HepG2 (cell line): ENCODE measurements around the gene ZNF575. TPM values are rescaled to one million over a fixed set of nuclear protein-coding genes. Genes with fewer than 3 reads are reported as not detected.

Experiments
- ATAC-seq: fragments of 200-7000 bp; cut with Tn5 transposase; 3 replicates; pipeline ENCODE4 v1.9.1; 2020; ENCODE audit warnings: mild to moderate bottlenecking, moderate library complexity
- BruUV-seq: library from RNA; stranded (reverse); fragments of 400-500 nt; replicated peaks from 2 replicates; lab custom pipeline; 2021; lab: Mats Ljungman, UMichigan
- CTCF ChIA-PET: fragments of 300-600 bp; formaldehyde crosslinking; extraction: SDS; loops from one replicate; lab custom pipeline; 2021; ENCODE audit warnings: low total read pairs, inconsistent platforms, low intra/inter-chr PET ratio; lab: Yijun Ruan, JAX
- POLR2A ChIA-PET: fragments of 350-600 bp; sonication (Branson Sonifier 250); formaldehyde crosslinking; loops from one replicate; lab custom pipeline; 2020; ENCODE audit warnings: antibody characterized with exemption, inconsistent platforms; lab: Yijun Ruan, JAX
- DNase-seq: peaks from one replicate; pipeline ENCODE4 v3.0.0-alpha.2; 2015; ENCODE audit warnings: low spot score
- FAIRE-seq: peaks from 3 replicates; lab custom pipeline; 2011; peaks lifted over from hg19 to GRCh38; lab: Jason Lieb, UNC
- H2AFZ ChIP-seq: one replicate; pipeline ENCODE4 v1.6.1; 2011; ENCODE audit warnings: low read length, inconsistent platforms
- H3K27ac ChIP-seq: fragments of 300-600 bp; 3 replicates; pipeline ENCODE4 v1.8.0; 2011; ENCODE audit warnings: mixed run types, mild to moderate bottlenecking, mixed read lengths, low read length, inconsistent platforms; ENCODE audit not compliant: insufficient read depth; ENCODE audit errors: extremely low read length
- H3K27me3 ChIP-seq, 2 experiments: fragments of 200-600 bp in 1 of 2; 2 replicates in 1 of 2; 3 replicates in 1 of 2; pipeline versions ENCODE4 v1.6.0 to v1.8.0; 2011; ENCODE audit warnings: low read length in 2 of 2, mild to moderate bottlenecking in 2 of 2, moderate library complexity in 2 of 2, inconsistent platforms in 1 of 2; ENCODE audit not compliant: insufficient read depth in 2 of 2, control insufficient read depth in 1 of 2
- H3K36me3 ChIP-seq, 2 experiments: fragments of 200-600 bp in 1 of 2; replicated peaks in 1 of 2; 2 replicates in 1 of 2; 3 replicates in 1 of 2; pipeline versions ENCODE4 v1.5.1 to v1.8.0; 2011; ENCODE audit warnings: low read length in 2 of 2, inconsistent platforms in 1 of 2; ENCODE audit not compliant: insufficient read depth in 2 of 2, control insufficient read depth in 1 of 2
- H3K4me1 ChIP-seq: 2 replicates; pipeline ENCODE4 v1.5.1; 2012; ENCODE audit warnings: low read length, inconsistent platforms; ENCODE audit not compliant: insufficient read depth
- H3K4me2 ChIP-seq: 2 replicates; pipeline ENCODE4 v1.6.0; 2011; ENCODE audit warnings: low read depth, low read length, inconsistent platforms
- H3K4me3 ChIP-seq, 3 experiments: fragments of 200-600 bp in 1 of 3; sonication (generic), shearing (Covaris generic) in 1 of 3; replicated peaks in 1 of 3; 2 replicates each; pipeline ENCODE4 v1.5.1; 2011 to 2016; ENCODE audit warnings: low read length in 3 of 3, inconsistent platforms in 2 of 3, low read depth in 2 of 3, mild to moderate bottlenecking in 2 of 3, control low read depth in 1 of 3, mixed read lengths in 1 of 3; ENCODE audit not compliant: insufficient read depth in 1 of 3
- H3K79me2 ChIP-seq: one replicate; pipeline ENCODE4 v1.6.1; 2011; ENCODE audit warnings: low read length, inconsistent platforms; ENCODE audit not compliant: insufficient read depth
- H3K9ac ChIP-seq: 2 replicates; pipeline ENCODE4 v1.6.0; 2011; ENCODE audit warnings: mild to moderate bottlenecking, low read depth, low read length, inconsistent platforms; ENCODE audit not compliant: insufficient read depth
- H3K9me3 ChIP-seq: 2 replicates; pipeline ENCODE4 v1.5.1; 2012; ENCODE audit warnings: mild to moderate bottlenecking, low read length
- H4K20me1 ChIP-seq: 2 replicates; pipeline ENCODE4 v1.6.0; 2011; ENCODE audit warnings: inconsistent platforms, mild to moderate bottlenecking, low read length, moderate library complexity; ENCODE audit not compliant: insufficient read depth
- BRD4 ChIP-seq: sonication (generic); formaldehyde crosslinking; IDR thresholded peaks from 2 replicates; pipeline ENCODE4 v1.4.0; 2020; ENCODE audit warnings: missing genetic modification reagents
- DMAP1 ChIP-seq: IDR thresholded peaks from 2 replicates; pipeline ENCODE4 v1.6.1; 2016
- ESRRA ChIP-seq: sonication (generic); formaldehyde crosslinking; IDR thresholded peaks from 2 replicates; pipeline ENCODE4 v1.5.1; 2020; ENCODE audit warnings: mild to moderate bottlenecking, low read depth, missing genetic modification reagents
- MIXL1 ChIP-seq: IDR thresholded peaks from 2 replicates; pipeline ENCODE4 v1.6.1; 2016
- NFIB ChIP-seq: sonication (generic); formaldehyde crosslinking; IDR thresholded peaks from 2 replicates; pipeline ENCODE4 v1.9.0; 2021; ENCODE audit warnings: missing genetic modification reagents, mild to moderate bottlenecking, borderline replicate concordance
- NFYC ChIP-seq: IDR thresholded peaks from 2 replicates; pipeline ENCODE4 v1.6.1; 2016; ENCODE audit warnings: missing genetic modification reagents, missing compliant biosample characterization
- PRPF4 ChIP-seq: fragments of 200-400 bp; formaldehyde crosslinking; IDR thresholded peaks from 2 replicates; pipeline ENCODE4 v1.6.1; 2016; ENCODE audit warnings: low read length, low read depth; ENCODE audit not compliant: poor library complexity, severe bottlenecking
- ZNF282 ChIP-seq: fragments of 450-650 bp; IDR thresholded peaks from 2 replicates; pipeline ENCODE4 v1.6.1; 2018; ENCODE audit not compliant: partially characterized antibody
- ZNF687 ChIP-seq: sonication (generic); formaldehyde crosslinking; IDR thresholded peaks from 2 replicates; pipeline ENCODE4 v1.5.1; 2020; ENCODE audit warnings: mild to moderate bottlenecking, missing genetic modification reagents, moderate library complexity
- ZNF747 ChIP-seq: sonication (generic); formaldehyde crosslinking; IDR thresholded peaks from 2 replicates; pipeline ENCODE4 v1.8.1; 2023; ENCODE audit warnings: missing genetic modification reagents, mild to moderate bottlenecking, borderline replicate concordance
- WGBS: methylation state at CpG from one replicate; pipeline ENCODE4 v1.1.6; 2017; ENCODE audit warnings: low lambda C conversion rate; 5-methylcytosine and 5-hydroxymethylcytosine counted together
- in situ Hi-C: cut with HindIII; loops from 2 replicates; pipeline ENCODE4 v1.10.0; 2017; ENCODE audit warnings: low pct_unique_long_range_greater_than_20kb; ENCODE audit not compliant: extremely low pct_ligation_motif_present
- intact Hi-C: fragments of 100-400 bp; cut with micrococcal nuclease; formaldehyde crosslinking; loops from one replicate; pipeline ENCODE4 v1.10.0; 2022; ENCODE audit not compliant: unreplicated experiment
- polyA plus RNA-seq, 8 experiments: library from polyadenylated mRNA; depleted of rRNA in 3 of 8; stranded (reverse) in 7 of 8; unstranded in 1 of 8; fragments of >200 nt; fragmentation: Illumina TruSeq in 4 of 8; extraction: Trizol in 4 of 8; gene quantifications; 2 replicates each; pipeline versions ENCODE4 v1.2.1 to v1.2.3, GENCODE V29; 2011 to 2016; ENCODE audit warnings: low read depth in 4 of 8, missing spikeins in 1 of 8, mixed read lengths in 1 of 8; ENCODE audit not compliant: insufficient read depth in 1 of 8
- total RNA-seq, 5 experiments: library from RNA; depleted of rRNA; stranded (reverse); fragments of >200 nt; fragmentation: Illumina TruSeq; extraction: Trizol; gene quantifications; 2 replicates each; pipeline ENCODE4 v1.2.3, GENCODE V29; 2016; ENCODE audit warnings: low read depth in 1 of 5
- TF ChIP-seq, protein P1 (sequence below): sonication (generic); formaldehyde crosslinking; IDR thresholded peaks from 2 replicates; pipeline ENCODE4 v1.4.0; 2020; ENCODE audit warnings: missing genetic modification reagents
- TF ChIP-seq, protein P2 (sequence below): sonication (generic); formaldehyde crosslinking; IDR thresholded peaks from 2 replicates; pipeline ENCODE4 v1.9.0; 2021; ENCODE audit warnings: missing genetic modification reagents, borderline replicate concordance

Gene ZNF575
- total and polyA plus RNA-seq, 2 of the 13 experiments (the other 11 are each of a cell fraction or from before 2014, with no cell fraction given), result 0.17 to 0.27 TPM

DNA sequence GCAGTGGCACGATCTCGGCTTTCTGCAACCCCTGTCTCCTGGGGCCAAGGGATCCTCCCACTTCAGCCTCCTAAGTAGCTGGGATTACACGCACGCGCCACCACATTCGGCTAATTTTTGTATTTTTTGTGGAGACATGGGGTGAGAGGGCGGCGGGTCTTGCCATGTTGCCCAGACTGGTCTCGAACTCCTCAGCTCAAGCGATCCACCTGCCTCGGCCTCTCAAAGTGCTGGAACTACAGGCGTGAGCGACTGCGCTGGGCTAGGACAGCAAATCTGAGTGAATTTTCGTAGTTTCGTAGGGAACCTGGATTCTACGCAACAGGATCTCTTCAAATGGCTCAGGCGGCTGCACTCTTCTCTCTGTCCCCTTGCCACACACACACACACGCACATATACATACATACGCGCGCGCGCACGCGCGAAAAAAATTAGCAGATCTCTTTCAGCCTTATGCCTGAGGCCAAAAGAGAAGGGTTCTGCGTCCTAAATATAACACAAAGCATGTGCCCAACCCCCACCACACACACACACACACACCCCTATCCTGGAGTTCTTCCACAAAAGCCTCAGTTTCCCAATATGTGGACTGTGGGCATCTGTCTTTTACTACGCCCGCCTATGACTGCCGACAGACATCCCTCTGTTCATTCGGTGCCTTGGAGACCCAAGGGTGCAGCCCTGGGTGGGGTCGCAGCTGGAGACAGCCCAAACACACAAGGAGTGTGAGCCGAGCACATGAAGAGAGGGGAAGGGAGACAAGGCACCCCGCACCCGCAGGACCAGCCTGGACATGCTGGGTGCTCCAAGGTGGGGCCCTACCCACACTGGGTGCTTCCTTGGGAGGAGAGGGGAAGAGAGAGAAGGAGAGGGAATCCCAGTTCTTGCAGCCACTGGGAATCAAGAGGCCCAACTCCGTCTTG is 43.2 kb downstream of the ZNF575 start:
- Histone ChIP-seq H3K4me1 (peaks cover 19% of the 10 kb centered on the region; the same call in 1 of the 2 replicates), H3K36me3 (0 out of 5 replicates have a peak, but pooled peaks cover 0 to 1% of the 10 kb centered on the region in 2 experiments), H4K20me1 (no peaks in the 10 kb centered on the region), H3K9ac (peak overlapping the region; percentile 47; the same call in 1 of the 2 replicates), H2AFZ (no peak overlapping the region), H3K79me2 (peaks cover 8% of the 10 kb centered on the region), H3K27me3 (no peaks in the 10 kb centered on the region; a peak in 1 of 5 replicates), H3K27ac (peak overlapping the region; percentile 53), H3K4me2 (peak overlapping the region; percentile 70), H3K4me3 (peak overlapping the region in 2 of 3 experiments; percentile 35 to 87; a peak in 1 of 6 replicates), H3K9me3 (no peaks in the 10 kb centered on the region)
- 93% methylated on average over 36 of the region's 37 CpGs for WGBS
- POLR2A ChIA-PET, result interaction anchor here (1.8 kb wide), 1 partner anchor 21 kb away, joined by 3 read pairs; no protein-coding TSS in a partner anchor
- FAIRE-seq (no peak), ATAC-seq (no peak), DNase-seq (no peak)
- in situ Hi-C loops, result no loop called here
- intact Hi-C loops, result loop anchor here (1.0 kb wide), 1 partner anchor 20 kb away; the partner anchor contains the start of genes IRGQ and ZNF576
- BruUV-seq, result no TSS peak
- CTCF ChIA-PET, result no interaction called here
- TF ChIP-seq ESRRA (no peak), NFYC (CRISPR knock-in tag) (no peak), ZNF282 (no peak), MIXL1 (CRISPR knock-in tag) (no peak), NFIB (CRISPR knock-in tag) (no peak), ZNF687 (CRISPR knock-in tag) (no peak), PRPF4 (peak; percentile 53), BRD4 (CRISPR knock-in tag) (no peak), ZNF747 (CRISPR knock-in tag) (no peak), DMAP1 (0 out of 2 replicates have a peak, but pooled peaks have one; percentile 1)
- TF ChIP-seq, protein P1, sequence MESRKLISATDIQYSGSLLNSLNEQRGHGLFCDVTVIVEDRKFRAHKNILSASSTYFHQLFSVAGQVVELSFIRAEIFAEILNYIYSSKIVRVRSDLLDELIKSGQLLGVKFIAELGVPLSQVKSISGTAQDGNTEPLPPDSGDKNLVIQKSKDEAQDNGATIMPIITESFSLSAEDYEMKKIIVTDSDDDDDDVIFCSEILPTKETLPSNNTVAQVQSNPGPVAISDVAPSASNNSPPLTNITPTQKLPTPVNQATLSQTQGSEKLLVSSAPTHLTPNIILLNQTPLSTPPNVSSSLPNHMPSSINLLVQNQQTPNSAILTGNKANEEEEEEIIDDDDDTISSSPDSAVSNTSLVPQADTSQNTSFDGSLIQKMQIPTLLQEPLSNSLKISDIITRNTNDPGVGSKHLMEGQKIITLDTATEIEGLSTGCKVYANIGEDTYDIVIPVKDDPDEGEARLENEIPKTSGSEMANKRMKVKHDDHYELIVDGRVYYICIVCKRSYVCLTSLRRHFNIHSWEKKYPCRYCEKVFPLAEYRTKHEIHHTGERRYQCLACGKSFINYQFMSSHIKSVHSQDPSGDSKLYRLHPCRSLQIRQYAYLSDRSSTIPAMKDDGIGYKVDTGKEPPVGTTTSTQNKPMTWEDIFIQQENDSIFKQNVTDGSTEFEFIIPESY, result 0 out of 2 replicates have a peak, but pooled peaks have one; percentile 39
- TF ChIP-seq, protein P2, sequence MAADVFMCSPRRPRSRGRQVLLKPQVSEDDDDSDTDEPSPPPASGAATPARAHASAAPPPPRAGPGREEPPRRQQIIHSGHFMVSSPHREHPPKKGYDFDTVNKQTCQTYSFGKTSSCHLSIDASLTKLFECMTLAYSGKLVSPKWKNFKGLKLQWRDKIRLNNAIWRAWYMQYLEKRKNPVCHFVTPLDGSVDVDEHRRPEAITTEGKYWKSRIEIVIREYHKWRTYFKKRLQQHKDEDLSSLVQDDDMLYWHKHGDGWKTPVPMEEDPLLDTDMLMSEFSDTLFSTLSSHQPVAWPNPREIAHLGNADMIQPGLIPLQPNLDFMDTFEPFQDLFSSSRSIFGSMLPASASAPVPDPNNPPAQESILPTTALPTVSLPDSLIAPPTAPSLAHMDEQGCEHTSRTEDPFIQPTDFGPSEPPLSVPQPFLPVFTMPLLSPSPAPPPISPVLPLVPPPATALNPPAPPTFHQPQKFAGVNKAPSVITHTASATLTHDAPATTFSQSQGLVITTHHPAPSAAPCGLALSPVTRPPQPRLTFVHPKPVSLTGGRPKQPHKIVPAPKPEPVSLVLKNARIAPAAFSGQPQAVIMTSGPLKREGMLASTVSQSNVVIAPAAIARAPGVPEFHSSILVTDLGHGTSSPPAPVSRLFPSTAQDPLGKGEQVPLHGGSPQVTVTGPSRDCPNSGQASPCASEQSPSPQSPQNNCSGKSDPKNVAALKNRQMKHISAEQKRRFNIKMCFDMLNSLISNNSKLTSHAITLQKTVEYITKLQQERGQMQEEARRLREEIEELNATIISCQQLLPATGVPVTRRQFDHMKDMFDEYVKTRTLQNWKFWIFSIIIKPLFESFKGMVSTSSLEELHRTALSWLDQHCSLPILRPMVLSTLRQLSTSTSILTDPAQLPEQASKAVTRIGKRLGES (CRISPR knock-in tag), result no peak
